Measurements from ENCODE around the gene KRT78.

The KRT78 gene

GRCh38 chr12:52811191-52812072, 37.4 kb downstream of the KRT78 start:
- no peak for DNase-seq

DNA sequence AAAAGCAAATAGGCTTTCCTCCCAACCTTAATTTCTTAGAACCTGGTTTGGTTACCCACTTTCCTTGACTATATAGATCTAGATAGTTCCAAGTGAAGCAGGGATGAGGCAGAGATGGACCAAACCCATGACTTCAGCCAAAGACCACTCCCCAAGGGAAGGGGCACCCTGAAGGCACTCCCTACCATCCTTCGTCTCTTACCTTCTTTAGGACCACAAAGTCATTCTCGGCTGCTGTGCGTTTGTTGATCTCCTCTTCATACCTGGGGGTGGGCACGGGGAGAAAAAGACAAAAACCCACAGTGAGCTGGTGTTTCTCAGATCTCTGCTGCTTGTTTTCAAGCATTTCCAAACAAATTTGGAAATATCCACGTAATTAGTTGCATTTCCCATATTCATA, 38.2 kb downstream of the KRT78 start:
- no peak for DNase-seq

GRCh38 chr12:52809166-52809565, 39.6 kb downstream of the KRT78 start:
- DNase-seq: no peak

GRCh38 chr12:52808573-52809160, 40.1 kb downstream of the KRT78 start:
- DNase-seq: no peak

- no peak for DNase-seq
Measured at GRCh38 chr12:52807544-52808470, 41.0 kb downstream of the KRT78 start.

DNA sequence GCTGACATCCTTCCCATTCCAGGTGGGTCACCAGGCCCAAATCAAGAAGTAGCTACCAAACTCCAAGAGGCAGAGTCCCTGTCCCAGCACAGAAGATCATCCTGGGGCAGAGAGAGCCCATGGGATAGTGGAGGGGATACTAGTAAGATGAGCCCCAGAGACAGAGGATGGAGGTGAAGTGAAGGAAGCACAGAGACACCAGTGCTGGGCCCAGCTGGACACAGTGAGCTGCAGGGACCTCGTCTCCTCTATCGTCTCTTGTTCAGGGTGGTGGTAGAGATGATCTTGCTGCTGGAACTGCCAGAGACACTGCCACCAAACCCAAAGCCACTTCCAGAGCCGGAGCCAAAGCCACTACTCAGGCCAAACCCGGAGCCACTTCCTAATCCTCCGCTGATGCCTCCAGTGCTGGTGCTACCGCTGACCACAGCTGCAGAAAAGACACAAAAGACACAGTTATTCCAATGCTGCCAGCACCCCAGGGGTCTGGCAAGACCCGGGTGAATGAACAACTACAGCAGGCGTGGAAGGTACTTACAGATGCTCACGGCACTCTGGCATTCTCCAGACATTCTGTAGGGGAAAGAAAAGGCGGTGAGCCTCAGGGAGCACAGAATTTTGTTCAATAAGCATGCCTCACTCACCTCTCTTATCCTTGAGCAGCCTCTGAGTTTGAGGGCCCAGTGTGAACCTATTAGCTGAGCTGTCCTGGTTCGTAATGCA, 41.8 kb downstream of the KRT78 start:
- no peak for DNase-seq

- no peak for DNase-seq
Measured at GRCh38 chr12:52806169-52806811, 42.5 kb downstream of the KRT78 start.

DNA sequence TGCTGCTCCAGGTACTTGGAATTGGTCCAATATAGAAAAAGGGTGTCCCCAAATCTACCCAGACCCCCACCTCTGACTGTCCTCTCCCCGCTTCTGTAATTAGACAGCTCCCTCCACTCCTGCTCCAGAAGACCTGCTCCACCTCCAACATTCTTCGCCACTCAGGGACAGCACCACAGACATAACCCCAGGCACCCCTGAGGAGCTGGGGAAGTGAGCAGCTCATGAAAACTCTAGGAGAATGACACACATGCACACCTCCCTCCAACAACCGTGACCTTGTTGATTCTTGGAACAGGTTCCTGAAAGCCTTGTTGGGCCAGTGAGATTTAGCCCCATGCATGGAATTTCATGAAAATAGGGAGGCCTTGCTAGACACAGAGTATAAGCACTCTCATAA, 43.1 kb downstream of the KRT78 start:
- DNase-seq: no peak

- peak; percentile 34 for DNase-seq
Measured at GRCh38 chr12:52805000-52805399, 43.8 kb downstream of the KRT78 start.

GRCh38 chr12:52802442-52802841, 46.4 kb downstream of the KRT78 start:
- DNase-seq: no peak

- no peak for DNase-seq
Measured at GRCh38 chr12:52801773-52802172, 47.0 kb downstream of the KRT78 start.

DNA sequence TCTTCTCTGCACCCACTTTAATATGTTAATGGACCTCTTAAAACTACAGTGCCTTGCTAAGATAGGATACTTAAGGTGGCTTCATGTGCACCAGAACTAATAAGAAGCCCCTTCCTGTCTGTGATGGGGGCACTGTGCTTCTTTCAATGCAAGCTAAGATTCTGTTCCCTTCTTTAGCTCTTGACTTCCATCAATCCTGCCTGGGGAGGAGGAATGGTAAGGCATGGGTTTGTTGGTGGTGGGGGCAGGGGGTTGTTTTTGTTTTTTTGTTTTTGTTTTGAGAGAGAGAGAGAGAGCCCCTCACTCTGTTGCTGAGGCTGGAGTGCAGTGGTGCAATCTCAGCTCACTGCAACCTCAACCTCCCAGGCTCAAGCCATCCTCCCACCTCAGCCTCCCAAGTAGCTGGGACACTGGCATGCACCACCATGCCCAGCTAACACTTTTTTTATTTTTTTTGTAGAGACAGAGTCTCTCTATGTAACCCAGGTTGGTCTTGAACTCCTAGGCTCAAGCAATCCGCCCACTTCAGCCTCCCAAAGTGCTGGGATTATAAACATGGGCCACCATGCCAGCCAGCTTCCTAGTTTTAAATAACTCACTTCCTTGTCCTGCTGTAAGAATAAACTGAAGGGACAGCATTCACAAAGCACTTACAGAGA, 48.4 kb downstream of the KRT78 start:
- no peak for DNase-seq

DNA sequence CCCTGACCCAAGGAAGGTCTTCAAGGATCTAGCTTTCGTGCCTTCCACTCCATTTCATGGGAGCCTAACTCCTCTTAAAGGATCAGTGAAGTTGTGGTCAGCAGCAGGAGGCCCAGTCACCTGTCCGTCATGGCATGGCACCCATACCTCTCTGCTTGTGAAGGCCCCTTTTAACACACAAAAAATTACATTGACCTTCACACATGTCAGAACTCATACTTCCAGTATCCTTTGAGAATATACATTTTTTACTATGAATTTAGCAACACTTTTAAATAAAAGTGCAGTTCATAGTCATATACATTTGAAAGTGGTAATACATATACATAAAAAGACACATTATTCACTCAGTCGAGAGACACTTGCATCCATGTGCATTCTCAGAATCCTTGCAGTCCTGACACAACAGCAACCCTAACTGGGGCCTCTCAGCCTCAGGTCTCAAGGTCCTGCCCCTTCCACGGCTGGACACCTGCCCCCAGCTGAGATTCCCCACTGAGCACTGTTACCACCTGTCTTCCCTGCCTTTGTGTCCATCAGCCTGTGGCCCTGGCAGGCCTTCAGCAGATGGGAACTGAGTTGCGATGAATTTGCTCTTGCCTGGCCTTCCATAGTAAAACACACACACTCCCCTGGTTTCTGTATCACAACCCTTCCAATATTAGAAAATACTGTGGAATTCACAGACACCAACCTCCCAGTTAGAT, 49.1 kb downstream of the KRT78 start:
- no peak for DNase-seq

- no peak for DNase-seq
Measured at GRCh38 chr12:52798671-52799504, 49.9 kb downstream of the KRT78 start.

- DNase-seq: no peak
Measured at GRCh38 chr12:52798003-52798670, 50.7 kb downstream of the KRT78 start.

DNA sequence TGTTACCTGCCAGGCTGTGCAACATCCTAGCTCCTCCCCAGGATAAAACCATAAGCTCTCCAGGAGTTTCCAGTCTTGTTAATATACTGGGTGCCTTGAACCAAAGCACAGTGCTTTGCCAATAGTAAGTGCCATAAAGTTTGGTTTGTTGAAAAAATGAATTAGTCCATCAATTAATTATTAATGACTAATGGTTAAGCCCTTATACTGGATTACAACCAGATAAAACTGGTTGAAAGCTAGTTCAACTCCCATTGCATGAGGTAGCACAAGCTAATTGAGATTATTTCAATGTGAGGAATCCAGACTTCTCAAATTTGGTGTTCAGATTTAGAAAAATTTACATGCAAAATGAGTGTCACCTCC, 51.3 kb downstream of the KRT78 start:
- no peak for DNase-seq

GRCh38 chr12:52796839-52797528, 51.8 kb downstream of the KRT78 start:
- DNase-seq: no peak

GRCh38 chr12:52796429-52796794, 52.4 kb downstream of the KRT78 start:
- no peak for DNase-seq

Data from MV-4-11 (cell line).